Measurements from ENCODE around the gene LLGL2. TPM values are rescaled to one million over a fixed set of nuclear protein-coding genes. Genes with fewer than 3 reads are reported as not detected.

The LLGL2 gene
- total RNA-seq, 1 donor from 2014 or later, result 14.8 TPM

DNA sequence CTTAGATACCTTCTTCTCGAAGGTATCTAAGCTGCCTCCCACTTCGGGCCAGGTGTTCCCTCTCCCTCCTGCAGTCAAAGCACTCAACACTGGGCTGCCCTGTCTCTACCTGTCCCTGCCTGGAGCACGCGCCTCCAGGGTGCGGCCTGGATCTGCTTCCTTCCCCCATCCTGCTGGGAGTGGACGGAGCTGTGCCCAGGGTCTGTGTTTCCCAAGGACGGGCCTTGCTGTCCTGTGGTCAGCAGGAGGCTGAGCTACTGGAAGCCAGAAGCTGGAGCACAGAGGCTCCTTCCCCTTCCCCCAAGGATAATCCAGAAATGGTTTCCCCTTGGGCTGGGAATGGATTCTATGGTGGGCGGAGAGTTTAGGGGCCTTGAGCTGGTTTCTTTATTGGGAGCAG is 16.7 kb downstream of the LLGL2 start:
- Histone ChIP-seq H3K4me1 (ENCODE audit: insufficient read depth, low read length) (no peaks in the 10 kb centered on the region), H3K36me3 (ENCODE audit: insufficient read depth, low read length) (no peaks in the 10 kb centered on the region), H3K27me3 (ENCODE audit: insufficient read depth, low read length) (peaks cover 3% of the 10 kb centered on the region), H2AFZ (ENCODE audit: low read depth, low read length) (no peak overlapping the region), H3K9ac (ENCODE audit: low read length) (no peak overlapping the region), H3K4me2 (ENCODE audit: low read length) (no peak overlapping the region), H4K20me1 (ENCODE audit: insufficient read depth, low read length) (no peaks in the 10 kb centered on the region), H3K79me2 (ENCODE audit: insufficient read depth, low read length) (no peaks in the 10 kb centered on the region), H3K4me3 (ENCODE audit: insufficient read depth, low read depth, low read length) (no peak overlapping the region), H3K27ac (ENCODE audit: low read depth, low read length) (no peak overlapping the region), H3K9me3 (ENCODE audit: insufficient read depth, low read depth, low read length) (no peaks in the 10 kb centered on the region)
- H3K9me3 Mint-ChIP-seq (ENCODE audit: unreplicated experiment), result no peaks in the 10 kb centered on the region
- no peak for DNase-seq (ENCODE audit: low read depth)
- peaks cover 8% of the 10 kb centered on the region for H3K27me3 Mint-ChIP-seq (ENCODE audit: low read depth, unreplicated experiment)
- no peak overlapping the region for H3K27ac Mint-ChIP-seq (ENCODE audit: unreplicated experiment)
- no peak for FAIRE-seq
- no peaks in the 10 kb centered on the region for H3K36me3 Mint-ChIP-seq (ENCODE audit: low read depth, unreplicated experiment)
- no peak for TF ChIP-seq EZH2 (IDR thresholded peaks at IDR 0.05; ENCODE audit: insufficient read depth, low read length)
- peak overlapping the region; percentile 60 for H3K4me3 Mint-ChIP-seq (ENCODE audit: unreplicated experiment)
- peaks cover 3% of the 10 kb centered on the region for H3K4me1 Mint-ChIP-seq (ENCODE audit: low read depth, unreplicated experiment)

DNA sequence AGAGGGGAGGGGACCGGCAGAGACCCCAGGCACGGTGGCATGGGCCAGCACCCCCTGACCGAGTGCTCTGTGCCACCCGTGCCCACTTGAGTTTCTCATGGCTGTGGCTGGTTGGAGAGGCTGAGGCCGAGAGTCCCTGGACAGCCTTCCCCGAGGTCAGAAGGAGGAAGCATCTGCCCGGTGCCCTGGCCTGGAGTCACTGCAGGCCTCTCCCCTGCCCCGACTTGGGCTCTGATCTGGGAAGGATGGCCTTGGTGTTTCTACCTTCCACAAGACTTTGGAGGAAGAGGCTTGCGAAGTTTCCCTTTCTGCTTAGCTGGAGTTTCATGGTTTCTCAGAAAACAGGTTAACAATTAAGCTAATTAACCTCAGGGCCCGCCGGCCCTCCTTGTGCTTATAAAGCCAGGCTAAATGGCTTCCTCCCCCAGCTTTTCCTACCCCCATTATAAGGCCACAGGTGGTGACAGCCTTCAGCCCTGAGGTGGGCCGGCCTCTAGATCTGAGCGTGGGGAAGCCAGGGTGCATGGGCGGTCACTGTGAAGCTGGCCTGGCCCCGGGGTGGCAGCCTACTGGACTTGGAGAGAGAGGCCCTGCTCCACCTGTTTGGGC is 17.3 kb downstream of the LLGL2 start:
- Histone ChIP-seq H3K27me3 (ENCODE audit: insufficient read depth, low read length) (peaks cover 4% of the 10 kb centered on the region), H3K36me3 (ENCODE audit: insufficient read depth, low read length) (no peaks in the 10 kb centered on the region), H3K79me2 (ENCODE audit: insufficient read depth, low read length) (no peaks in the 10 kb centered on the region), H3K4me1 (ENCODE audit: insufficient read depth, low read length) (no peaks in the 10 kb centered on the region), H2AFZ (ENCODE audit: low read depth, low read length) (no peak overlapping the region), H3K9me3 (ENCODE audit: insufficient read depth, low read depth, low read length) (no peaks in the 10 kb centered on the region), H3K27ac (ENCODE audit: low read depth, low read length) (no peak overlapping the region), H3K4me3 (ENCODE audit: insufficient read depth, low read depth, low read length) (no peak overlapping the region), H3K4me2 (ENCODE audit: low read length) (no peak overlapping the region), H4K20me1 (ENCODE audit: insufficient read depth, low read length) (no peaks in the 10 kb centered on the region), H3K9ac (ENCODE audit: low read length) (no peak overlapping the region)
- FAIRE-seq (no peak), DNase-seq (ENCODE audit: low read depth) (no peak)
- H3K9me3 Mint-ChIP-seq (ENCODE audit: unreplicated experiment), result no peaks in the 10 kb centered on the region
- no peak overlapping the region for H3K27ac Mint-ChIP-seq (ENCODE audit: unreplicated experiment)
- H3K4me3 Mint-ChIP-seq (ENCODE audit: unreplicated experiment), result no peak overlapping the region
- no peak for TF ChIP-seq EZH2 (IDR thresholded peaks at IDR 0.05; ENCODE audit: insufficient read depth, low read length)
- TF ChIP-seq, protein P1, sequence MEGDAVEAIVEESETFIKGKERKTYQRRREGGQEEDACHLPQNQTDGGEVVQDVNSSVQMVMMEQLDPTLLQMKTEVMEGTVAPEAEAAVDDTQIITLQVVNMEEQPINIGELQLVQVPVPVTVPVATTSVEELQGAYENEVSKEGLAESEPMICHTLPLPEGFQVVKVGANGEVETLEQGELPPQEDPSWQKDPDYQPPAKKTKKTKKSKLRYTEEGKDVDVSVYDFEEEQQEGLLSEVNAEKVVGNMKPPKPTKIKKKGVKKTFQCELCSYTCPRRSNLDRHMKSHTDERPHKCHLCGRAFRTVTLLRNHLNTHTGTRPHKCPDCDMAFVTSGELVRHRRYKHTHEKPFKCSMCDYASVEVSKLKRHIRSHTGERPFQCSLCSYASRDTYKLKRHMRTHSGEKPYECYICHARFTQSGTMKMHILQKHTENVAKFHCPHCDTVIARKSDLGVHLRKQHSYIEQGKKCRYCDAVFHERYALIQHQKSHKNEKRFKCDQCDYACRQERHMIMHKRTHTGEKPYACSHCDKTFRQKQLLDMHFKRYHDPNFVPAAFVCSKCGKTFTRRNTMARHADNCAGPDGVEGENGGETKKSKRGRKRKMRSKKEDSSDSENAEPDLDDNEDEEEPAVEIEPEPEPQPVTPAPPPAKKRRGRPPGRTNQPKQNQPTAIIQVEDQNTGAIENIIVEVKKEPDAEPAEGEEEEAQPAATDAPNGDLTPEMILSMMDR (IDR thresholded peaks at IDR 0.05; ENCODE audit: insufficient read depth, low read depth, low read length), result no peak
- H3K4me1 Mint-ChIP-seq (ENCODE audit: low read depth, unreplicated experiment), result peaks cover 3% of the 10 kb centered on the region
- no peaks in the 10 kb centered on the region for H3K36me3 Mint-ChIP-seq (ENCODE audit: low read depth, unreplicated experiment)
- H3K27me3 Mint-ChIP-seq (ENCODE audit: low read depth, unreplicated experiment), result peaks cover 8% of the 10 kb centered on the region

DNA sequence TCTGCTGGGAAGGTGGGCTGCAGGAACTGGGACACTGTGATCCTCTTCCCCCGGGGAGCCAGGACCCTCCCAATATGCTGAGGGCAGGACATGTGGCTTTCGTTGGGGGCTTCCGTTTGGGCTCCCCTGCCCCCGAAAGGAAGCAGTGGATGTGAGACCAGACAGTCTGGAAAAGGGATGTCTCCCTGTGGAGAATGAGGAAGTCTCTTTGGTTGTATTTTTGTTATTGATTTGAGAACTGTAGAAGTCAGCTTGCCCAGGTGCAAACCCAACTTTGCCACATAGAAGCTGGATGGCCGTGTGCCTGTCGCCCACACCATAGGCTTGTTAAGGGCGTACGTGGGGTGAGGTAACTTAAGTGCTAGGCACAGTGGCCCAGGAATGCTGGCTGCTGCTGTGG is 18.8 kb downstream of the LLGL2 start:
- DNase-seq (ENCODE audit: low read depth) (no peak), FAIRE-seq (no peak)
- H3K4me1 ChIP-seq (ENCODE audit: insufficient read depth, low read length), result no peaks in the 10 kb centered on the region
- Mint-ChIP-seq H3K4me1 (ENCODE audit: low read depth, unreplicated experiment) (peaks cover 3% of the 10 kb centered on the region), H3K4me3 (ENCODE audit: unreplicated experiment) (peak overlapping the region; percentile 14), H3K36me3 (ENCODE audit: low read depth, unreplicated experiment) (no peaks in the 10 kb centered on the region), H3K27ac (ENCODE audit: unreplicated experiment) (no peak overlapping the region), H3K9me3 (ENCODE audit: unreplicated experiment) (no peaks in the 10 kb centered on the region), H3K27me3 (ENCODE audit: low read depth, unreplicated experiment) (peaks cover 8% of the 10 kb centered on the region)
- H3K4me2 ChIP-seq (ENCODE audit: low read length), result no peak overlapping the region
- H3K36me3 ChIP-seq (ENCODE audit: insufficient read depth, low read length), result no peaks in the 10 kb centered on the region
- H3K9ac ChIP-seq (ENCODE audit: low read length), result no peak overlapping the region
- no peak overlapping the region for H3K27ac ChIP-seq (ENCODE audit: low read depth, low read length)
- H4K20me1 ChIP-seq (ENCODE audit: insufficient read depth, low read length), result no peaks in the 10 kb centered on the region
- TF ChIP-seq, protein P1 (IDR thresholded peaks at IDR 0.05; ENCODE audit: insufficient read depth, low read depth, low read length), result no peak
- no peak for TF ChIP-seq EZH2 (IDR thresholded peaks at IDR 0.05; ENCODE audit: insufficient read depth, low read length)
- H3K9me3 ChIP-seq (ENCODE audit: insufficient read depth, low read depth, low read length), result no peaks in the 10 kb centered on the region
- H3K4me3 ChIP-seq (ENCODE audit: insufficient read depth, low read depth, low read length), result no peak overlapping the region
- peaks cover 4% of the 10 kb centered on the region for H3K27me3 ChIP-seq (ENCODE audit: insufficient read depth, low read length)
- H3K79me2 ChIP-seq (ENCODE audit: insufficient read depth, low read length), result no peaks in the 10 kb centered on the region
- no peak overlapping the region for H2AFZ ChIP-seq (ENCODE audit: low read depth, low read length)

Data from astrocyte (in vitro differentiated cells and primary cell).